K562 (cell line): ENCODE results near the gene RNASEH2A. TPM values are rescaled to one million over a fixed set of nuclear protein-coding genes. Genes with fewer than 3 reads are reported as not detected.
A peak's percentile ranks its signal among the peaks of the same experiment; 100 is the strongest.

Experiments used
- ASH1L ChIP-seq: fragments of 450-650 bp; IDR thresholded peaks from 2 replicates; pipeline ENCODE4 v1.6.1; 2018; ENCODE audit warnings: borderline replicate concordance, mild to moderate bottlenecking, low read depth; ENCODE audit not compliant: partially characterized antibody
- DACH1 ChIP-seq: fragments of 450-650 bp; IDR thresholded peaks from 2 replicates; pipeline ENCODE4 v1.6.1; 2018; ENCODE audit not compliant: partially characterized antibody
- DDX20 ChIP-seq: fragments of 450-650 bp; IDR thresholded peaks from 2 replicates; pipeline ENCODE4 v1.6.1; 2016; ENCODE audit warnings: missing genetic modification characterization, low read depth, mild to moderate bottlenecking, missing compliant biosample characterization, moderate library complexity
- ELF1 ChIP-seq: fragments of 200-800 bp; sonication (Bioruptor generic); IDR thresholded peaks from 2 replicates; pipeline ENCODE4 v1.6.1; 2016; ENCODE audit warnings: missing genetic modification characterization, missing compliant biosample characterization
- HNRNPUL1 ChIP-seq: fragments of 200-400 bp; formaldehyde crosslinking; IDR thresholded peaks from 2 replicates; pipeline ENCODE4 v1.6.1; 2017; ENCODE audit warnings: low read length
- LCOR ChIP-seq: sonication (generic); formaldehyde crosslinking; IDR thresholded peaks from 2 replicates; pipeline ENCODE4 v1.8.0; 2022; ENCODE audit warnings: mild to moderate bottlenecking, missing genetic modification reagents
- MYC ChIP-seq, 2 experiments: fragments of 250-450 bp in 1 of 2; sonication (Bioruptor Pico) in 1 of 2; IDR thresholded peaks; 2 replicates each; pipeline versions ENCODE4 v1.5.1 to v1.6.1; 2012 to 2021; ENCODE audit warnings: low read depth in 2 of 2, borderline replicate concordance in 1 of 2, improper control_type of control experiment in 1 of 2, low read length in 1 of 2, mild to moderate bottlenecking in 1 of 2, moderate library complexity in 1 of 2
- SMARCA4 ChIP-seq: fragments of 450-650 bp; IDR thresholded peaks from 2 replicates; pipeline ENCODE4 v1.6.1; 2016
- TCF7 ChIP-seq: sonication (generic); IDR thresholded peaks from 2 replicates; pipeline ENCODE4 v1.6.1; 2016; ENCODE audit warnings: antibody characterized with exemption, borderline replicate concordance
- TOE1 ChIP-seq, 2 experiments: fragments of 450-650 bp in 1 of 2; sonication (generic) in 1 of 2; formaldehyde crosslinking in 1 of 2; IDR thresholded peaks; 2 replicates each; pipeline versions ENCODE4 v1.7.1 to v1.8.0; 2016 to 2022; ENCODE audit warnings: borderline replicate concordance in 2 of 2, mild to moderate bottlenecking in 2 of 2, antibody characterized with exemption in 1 of 2, inconsistent platforms in 1 of 2, low read depth in 1 of 2, missing genetic modification reagents in 1 of 2, moderate library complexity in 1 of 2
- TRIM24 ChIP-seq, 2 experiments: fragments of 450-650 bp; IDR thresholded peaks; 2 replicates each; pipeline ENCODE4 v1.6.1; 2016
- ZNF134 ChIP-seq: fragments of 250-450 bp; sonication (Bioruptor Pico); conservative IDR thresholded peaks from 2 replicates; pipeline ENCODE4 v1.4.0; 2020
- ZNF224 ChIP-seq: sonication (generic); formaldehyde crosslinking; IDR thresholded peaks from 2 replicates; pipeline ENCODE4 v1.8.0; 2022; ENCODE audit warnings: mild to moderate bottlenecking, missing genetic modification reagents
- polyA plus RNA-seq, 8 experiments: library from polyadenylated mRNA; depleted of rRNA in 4 of 8; stranded (reverse) in 5 of 8; unstranded in 3 of 8; fragments of >200 nt; fragmentation: Nextera tagmentation in 2 of 8; fragmentation: Illumina TruSeq in 1 of 8; extraction: Ambion mirVana in 2 of 8; extraction: Trizol in 1 of 8; gene quantifications; 2 replicates each; pipeline versions ENCODE4 v1.2.1 to v1.2.3, GENCODE V29; 2011 to 2014; ENCODE audit warnings: inconsistent platforms in 1 of 8, missing spikeins in 1 of 8
- total RNA-seq, 7 experiments: library from RNA; depleted of rRNA in 6 of 7; stranded (reverse); fragments of >200 nt in 6 of 7; fragmentation: Illumina TruSeq in 2 of 7; extraction: Trizol in 2 of 7; gene quantifications; 2 replicates each; pipeline versions ENCODE4 v1.2.1 to v1.2.3, GENCODE V29; 2011 to 2021; ENCODE audit warnings: low replicate concordance in 1 of 7
- TF ChIP-seq, protein P1 (sequence below): sonication (generic); formaldehyde crosslinking; IDR thresholded peaks from 2 replicates; pipeline ENCODE4 v1.8.1; 2023; ENCODE audit warnings: mild to moderate bottlenecking, missing genetic modification reagents
- TF ChIP-seq, protein P2 (sequence below): IDR thresholded peaks from 3 replicates; pipeline ENCODE4 v1.6.1; 2011; ENCODE audit warnings: borderline replicate concordance, mild to moderate bottlenecking, moderate library complexity; ENCODE audit not compliant: insufficient read length; ENCODE audit errors: extremely low read depth
- TF ChIP-seq, protein P3 (sequence below): IDR thresholded peaks from 2 replicates; pipeline ENCODE4 v1.6.1; 2011; ENCODE audit warnings: borderline replicate concordance, low read depth, mild to moderate bottlenecking, moderate library complexity, low read length; ENCODE audit not compliant: insufficient read depth, poor library complexity, severe bottlenecking
- TF ChIP-seq, protein P4 (sequence below): sonication (generic); formaldehyde crosslinking; IDR thresholded peaks from 2 replicates; pipeline ENCODE4 v1.5.0; 2020; ENCODE audit warnings: missing genetic modification reagents

Gene RNASEH2A
- total and polyA plus RNA-seq, 9 of the 15 experiments (the other 6 are each of a cell fraction or from before 2014, with no cell fraction given), result 22.3 to 78.0 (median 61.7) TPM

DNA sequence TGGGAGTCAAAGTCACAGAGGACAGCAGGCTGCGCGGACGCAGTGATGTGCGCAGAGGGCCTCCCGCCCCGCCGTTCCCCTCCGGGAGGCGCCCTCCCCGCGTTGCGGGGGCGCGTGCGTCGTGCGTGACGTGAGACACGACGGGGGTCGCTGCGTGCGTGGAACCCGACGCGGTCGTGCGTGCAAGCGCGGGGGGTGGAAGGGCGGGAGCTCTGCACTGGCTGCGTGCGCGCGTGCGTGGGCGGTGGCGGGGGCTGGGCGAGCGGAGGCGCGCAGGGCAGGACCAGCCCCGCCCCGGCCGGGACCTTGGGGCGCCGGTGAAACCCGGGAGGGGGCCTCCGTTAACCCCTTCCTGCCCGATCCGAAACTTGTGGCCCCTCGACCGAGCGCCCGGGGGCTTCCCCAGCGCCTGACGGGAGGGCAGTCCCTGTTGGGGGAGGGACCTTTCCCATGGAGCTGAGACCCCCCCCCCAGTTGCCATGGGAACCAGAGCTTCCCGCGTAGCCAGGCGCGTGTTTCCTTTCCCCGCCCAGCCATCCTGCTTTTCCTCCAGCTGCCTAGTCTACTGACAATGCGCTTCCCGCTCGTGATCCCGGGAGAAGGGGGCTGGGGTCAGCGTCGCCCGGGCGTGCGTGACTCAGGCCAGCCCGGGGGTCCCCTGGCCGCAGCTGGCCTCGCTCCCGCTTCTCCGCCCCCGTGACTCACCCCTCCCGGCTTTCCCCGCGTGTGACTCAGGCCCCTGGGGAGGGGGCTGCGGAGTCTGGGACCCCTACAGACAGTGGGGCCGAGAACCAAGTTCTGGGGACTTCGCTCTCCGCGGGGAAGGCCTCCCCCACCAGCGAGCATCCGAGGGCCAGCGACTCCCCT is 23.7 kb upstream of the RNASEH2A start (continued):
- TF ChIP-seq, protein P1, sequence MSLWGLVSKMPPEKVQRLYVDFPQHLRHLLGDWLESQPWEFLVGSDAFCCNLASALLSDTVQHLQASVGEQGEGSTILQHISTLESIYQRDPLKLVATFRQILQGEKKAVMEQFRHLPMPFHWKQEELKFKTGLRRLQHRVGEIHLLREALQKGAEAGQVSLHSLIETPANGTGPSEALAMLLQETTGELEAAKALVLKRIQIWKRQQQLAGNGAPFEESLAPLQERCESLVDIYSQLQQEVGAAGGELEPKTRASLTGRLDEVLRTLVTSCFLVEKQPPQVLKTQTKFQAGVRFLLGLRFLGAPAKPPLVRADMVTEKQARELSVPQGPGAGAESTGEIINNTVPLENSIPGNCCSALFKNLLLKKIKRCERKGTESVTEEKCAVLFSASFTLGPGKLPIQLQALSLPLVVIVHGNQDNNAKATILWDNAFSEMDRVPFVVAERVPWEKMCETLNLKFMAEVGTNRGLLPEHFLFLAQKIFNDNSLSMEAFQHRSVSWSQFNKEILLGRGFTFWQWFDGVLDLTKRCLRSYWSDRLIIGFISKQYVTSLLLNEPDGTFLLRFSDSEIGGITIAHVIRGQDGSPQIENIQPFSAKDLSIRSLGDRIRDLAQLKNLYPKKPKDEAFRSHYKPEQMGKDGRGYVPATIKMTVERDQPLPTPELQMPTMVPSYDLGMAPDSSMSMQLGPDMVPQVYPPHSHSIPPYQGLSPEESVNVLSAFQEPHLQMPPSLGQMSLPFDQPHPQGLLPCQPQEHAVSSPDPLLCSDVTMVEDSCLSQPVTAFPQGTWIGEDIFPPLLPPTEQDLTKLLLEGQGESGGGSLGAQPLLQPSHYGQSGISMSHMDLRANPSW (CRISPR knock-in tag), result no peak; the same call in 1 of the 2 replicates
- TF ChIP-seq ZNF134 (CRISPR knock-in tag) (0 out of 2 replicates have a peak, but pooled peaks have one; percentile 16), HNRNPUL1 (no peak), DDX20 (tag) (no peak), TOE1 (IDR thresholded peaks at IDR 0.05; ENCODE audit: borderline replicate concordance) (peak; percentile 66; the same call in 1 of the 2 replicates), TOE1 (CRISPR knock-in tag; IDR thresholded peaks at IDR 0.05; ENCODE audit: borderline replicate concordance, low read depth) (no peak), ELF1 (tag) (no peak), TCF7 (no peak), DACH1 (no peak), LCOR (0 out of 2 replicates have a peak, but pooled peaks have one; percentile 50), SMARCA4 (peak; percentile 11; the same call in 1 of the 2 replicates), TRIM24 (IDR thresholded peaks at IDR 0.05) (0 out of 4 replicates have a peak, but pooled peaks of 1 of the 2 experiments have one; percentile 10), ZNF224 (CRISPR knock-in tag) (no peak), ASH1L (no peak), MYC (IDR thresholded peaks at IDR 0.05; ENCODE audit: low read depth, low read length) (peak; percentile 76), MYC (CRISPR knock-in tag; IDR thresholded peaks at IDR 0.05; ENCODE audit: borderline replicate concordance, low read depth) (no peak)
- TF ChIP-seq, protein P2, sequence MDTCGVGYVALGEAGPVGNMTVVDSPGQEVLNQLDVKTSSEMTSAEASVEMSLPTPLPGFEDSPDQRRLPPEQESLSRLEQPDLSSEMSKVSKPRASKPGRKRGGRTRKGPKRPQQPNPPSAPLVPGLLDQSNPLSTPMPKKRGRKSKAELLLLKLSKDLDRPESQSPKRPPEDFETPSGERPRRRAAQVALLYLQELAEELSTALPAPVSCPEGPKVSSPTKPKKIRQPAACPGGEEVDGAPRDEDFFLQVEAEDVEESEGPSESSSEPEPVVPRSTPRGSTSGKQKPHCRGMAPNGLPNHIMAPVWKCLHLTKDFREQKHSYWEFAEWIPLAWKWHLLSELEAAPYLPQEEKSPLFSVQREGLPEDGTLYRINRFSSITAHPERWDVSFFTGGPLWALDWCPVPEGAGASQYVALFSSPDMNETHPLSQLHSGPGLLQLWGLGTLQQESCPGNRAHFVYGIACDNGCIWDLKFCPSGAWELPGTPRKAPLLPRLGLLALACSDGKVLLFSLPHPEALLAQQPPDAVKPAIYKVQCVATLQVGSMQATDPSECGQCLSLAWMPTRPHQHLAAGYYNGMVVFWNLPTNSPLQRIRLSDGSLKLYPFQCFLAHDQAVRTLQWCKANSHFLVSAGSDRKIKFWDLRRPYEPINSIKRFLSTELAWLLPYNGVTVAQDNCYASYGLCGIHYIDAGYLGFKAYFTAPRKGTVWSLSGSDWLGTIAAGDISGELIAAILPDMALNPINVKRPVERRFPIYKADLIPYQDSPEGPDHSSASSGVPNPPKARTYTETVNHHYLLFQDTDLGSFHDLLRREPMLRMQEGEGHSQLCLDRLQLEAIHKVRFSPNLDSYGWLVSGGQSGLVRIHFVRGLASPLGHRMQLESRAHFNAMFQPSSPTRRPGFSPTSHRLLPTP, result no peak
- TF ChIP-seq, protein P3, sequence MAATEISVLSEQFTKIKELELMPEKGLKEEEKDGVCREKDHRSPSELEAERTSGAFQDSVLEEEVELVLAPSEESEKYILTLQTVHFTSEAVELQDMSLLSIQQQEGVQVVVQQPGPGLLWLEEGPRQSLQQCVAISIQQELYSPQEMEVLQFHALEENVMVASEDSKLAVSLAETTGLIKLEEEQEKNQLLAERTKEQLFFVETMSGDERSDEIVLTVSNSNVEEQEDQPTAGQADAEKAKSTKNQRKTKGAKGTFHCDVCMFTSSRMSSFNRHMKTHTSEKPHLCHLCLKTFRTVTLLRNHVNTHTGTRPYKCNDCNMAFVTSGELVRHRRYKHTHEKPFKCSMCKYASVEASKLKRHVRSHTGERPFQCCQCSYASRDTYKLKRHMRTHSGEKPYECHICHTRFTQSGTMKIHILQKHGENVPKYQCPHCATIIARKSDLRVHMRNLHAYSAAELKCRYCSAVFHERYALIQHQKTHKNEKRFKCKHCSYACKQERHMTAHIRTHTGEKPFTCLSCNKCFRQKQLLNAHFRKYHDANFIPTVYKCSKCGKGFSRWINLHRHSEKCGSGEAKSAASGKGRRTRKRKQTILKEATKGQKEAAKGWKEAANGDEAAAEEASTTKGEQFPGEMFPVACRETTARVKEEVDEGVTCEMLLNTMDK, result peak; percentile 65
- TF ChIP-seq, protein P4, sequence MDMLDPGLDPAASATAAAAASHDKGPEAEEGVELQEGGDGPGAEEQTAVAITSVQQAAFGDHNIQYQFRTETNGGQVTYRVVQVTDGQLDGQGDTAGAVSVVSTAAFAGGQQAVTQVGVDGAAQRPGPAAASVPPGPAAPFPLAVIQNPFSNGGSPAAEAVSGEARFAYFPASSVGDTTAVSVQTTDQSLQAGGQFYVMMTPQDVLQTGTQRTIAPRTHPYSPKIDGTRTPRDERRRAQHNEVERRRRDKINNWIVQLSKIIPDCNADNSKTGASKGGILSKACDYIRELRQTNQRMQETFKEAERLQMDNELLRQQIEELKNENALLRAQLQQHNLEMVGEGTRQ (CRISPR knock-in tag), result no peak
